Measurements from ENCODE around the gene ELOA2. TPM values are rescaled to one million over a fixed set of nuclear protein-coding genes. Genes with fewer than 3 reads are reported as not detected.
"Not testable (repeated sequence)": the region's sequence is repeated elsewhere in the genome, so short reads cannot be mapped to it uniquely, and the experiment has no call there.

The ELOA2 gene
- total and polyA plus RNA-seq, 3 experiments from 2014 or later, result not detected

GRCh38 chr18:47062471-47062870 is 27.1 kb upstream of the ELOA2 start:
- Mint-ChIP-seq H3K27me3 (peaks cover 4 to 13% of the 10 kb centered on the region in 2 donors), H3K9me3 (no peaks in the 10 kb centered on the region), H3K36me3 (no peaks in the 10 kb centered on the region), H3K4me3 (no peak overlapping the region), H3K4me1 (no peaks in the 10 kb centered on the region), H3K27ac (no peak overlapping the region)
- H3K4me3 ChIP-seq (ENCODE audit: low read length), result no peak overlapping the region
- no peaks in the 10 kb centered on the region for H3K36me3 ChIP-seq (ENCODE audit: insufficient read depth, low read length)
- POLR2A ChIA-PET, result no interaction called here
- no peaks in the 10 kb centered on the region for H3K9me3 ChIP-seq (ENCODE audit: low read length)
- H3K27ac ChIP-seq (ENCODE audit: low read depth, low read length), result no peak overlapping the region
- H3K4me1 ChIP-seq (ENCODE audit: insufficient read depth, low read length), result no peaks in the 10 kb centered on the region
- no peaks in the 10 kb centered on the region for H3K27me3 ChIP-seq (ENCODE audit: insufficient read depth, low read length, poor library complexity, severe bottlenecking)
- no peak for DNase-seq
- CTCF ChIA-PET, result no interaction called here

- Mint-ChIP-seq H3K27ac (no peak overlapping the region), H3K27me3 (peaks cover 2 to 6% of the 10 kb centered on the region in 2 donors), H3K36me3 (no peaks in the 10 kb centered on the region), H3K4me3 (no peak overlapping the region), H3K4me1 (no peaks in the 10 kb centered on the region), H3K9me3 (no peaks in the 10 kb centered on the region)
- ChIA-PET CTCF (interaction anchor here (0.9 kb wide), 1 partner anchor 150 kb away, joined by 3 read pairs; no protein-coding TSS in a partner anchor), POLR2A (no interaction called here)
- no peak overlapping the region for H3K27ac ChIP-seq (ENCODE audit: low read depth, low read length)
- H3K27me3 ChIP-seq (ENCODE audit: insufficient read depth, low read length, poor library complexity, severe bottlenecking), result no peaks in the 10 kb centered on the region
- H3K4me1 ChIP-seq (ENCODE audit: insufficient read depth, low read length), result no peaks in the 10 kb centered on the region
- no peaks in the 10 kb centered on the region for H3K36me3 ChIP-seq (ENCODE audit: insufficient read depth, low read length)
- no peak overlapping the region for H3K4me3 ChIP-seq (ENCODE audit: low read length)
- no peaks in the 10 kb centered on the region for H3K9me3 ChIP-seq (ENCODE audit: low read length)
- no peak for DNase-seq
Observed at GRCh38 chr18:47054369-47054768, 18.9 kb upstream of the ELOA2 start.

- Mint-ChIP-seq H3K9me3 (no peaks in the 10 kb centered on the region), H3K4me3 (no peak overlapping the region), H3K27ac (no peak overlapping the region), H3K27me3 (peaks cover 0 to 4% of the 10 kb centered on the region in 2 donors), H3K36me3 (no peaks in the 10 kb centered on the region), H3K4me1 (no peaks in the 10 kb centered on the region)
- H3K4me3 ChIP-seq (ENCODE audit: low read length), result no peak overlapping the region
- no peaks in the 10 kb centered on the region for H3K4me1 ChIP-seq (ENCODE audit: insufficient read depth, low read length)
- CTCF ChIA-PET, result interaction anchor here (1.1 to 1.6 kb wide), 3 partner anchors 18 to 698 kb away, joined by 3 to 5 read pairs (median 4); no protein-coding TSS in a partner anchor
- no peaks in the 10 kb centered on the region for H3K36me3 ChIP-seq (ENCODE audit: insufficient read depth, low read length)
- H3K27me3 ChIP-seq (ENCODE audit: insufficient read depth, low read length, poor library complexity, severe bottlenecking), result no peaks in the 10 kb centered on the region
- no peak overlapping the region for H3K27ac ChIP-seq (ENCODE audit: low read depth, low read length)
- no peaks in the 10 kb centered on the region for H3K9me3 ChIP-seq (ENCODE audit: low read length)
- POLR2A ChIA-PET, result no interaction called here
- peak in 1 of 5 donors; percentile 3 for DNase-seq
Observed at GRCh38 chr18:47050468-47050867, 15.0 kb upstream of the ELOA2 start.

GRCh38 chr18:47040982-47041381 is 5.6 kb upstream of the ELOA2 start:
- Mint-ChIP-seq H3K27me3 (peaks cover 16 to 27% of the 10 kb centered on the region in 2 donors), H3K9me3 (no peaks in the 10 kb centered on the region), H3K4me1 (no peaks in the 10 kb centered on the region), H3K36me3 (peaks cover 0 to 4% (median 0%) of the 10 kb centered on the region in 3 donors), H3K4me3 (no peak overlapping the region), H3K27ac (peak overlapping the region in 1 of 8 donors; percentile 87)
- Histone ChIP-seq H3K9me3 (ENCODE audit: low read length) (no peaks in the 10 kb centered on the region), H3K36me3 (ENCODE audit: insufficient read depth, low read length) (no peaks in the 10 kb centered on the region), H3K27me3 (ENCODE audit: insufficient read depth, low read length, poor library complexity, severe bottlenecking) (no peaks in the 10 kb centered on the region), H3K4me3 (ENCODE audit: low read length) (no peak overlapping the region), H3K27ac (ENCODE audit: low read depth, low read length) (no peak overlapping the region), H3K4me1 (ENCODE audit: insufficient read depth, low read length) (no peaks in the 10 kb centered on the region)
- POLR2A ChIA-PET, result no interaction called here
- DNase-seq, result no peak
- CTCF ChIA-PET, result no interaction called here

GRCh38 chr18:47036927-47037578 is 1.6 kb upstream of the ELOA2 start:
- POLR2A ChIA-PET, result no interaction called here
- Mint-ChIP-seq H3K4me3 (no peak overlapping the region), H3K36me3 (peaks cover 0 to 4% (median 0%) of the 10 kb centered on the region in 3 donors), H3K27me3 (peaks cover 18 to 21% of the 10 kb centered on the region in 2 donors), H3K27ac (no peak overlapping the region), H3K4me1 (no peaks in the 10 kb centered on the region), H3K9me3 (peaks cover 0 to 16% (median 3%) of the 10 kb centered on the region in 5 donors)
- no peaks in the 10 kb centered on the region for H3K36me3 ChIP-seq (ENCODE audit: insufficient read depth, low read length)
- H3K4me1 ChIP-seq (ENCODE audit: insufficient read depth, low read length), result no peaks in the 10 kb centered on the region
- H3K27ac ChIP-seq (ENCODE audit: low read depth, low read length), result no peak overlapping the region
- CTCF ChIA-PET, result no interaction called here
- no peak for DNase-seq
- no peak overlapping the region for H3K4me3 ChIP-seq (ENCODE audit: low read length)
- no peaks in the 10 kb centered on the region for H3K27me3 ChIP-seq (ENCODE audit: insufficient read depth, low read length, poor library complexity, severe bottlenecking)
- H3K9me3 ChIP-seq (ENCODE audit: low read length), result no peaks in the 10 kb centered on the region

GRCh38 chr18:47036298-47036874 is 965 bp upstream of the ELOA2 start:
- Mint-ChIP-seq H3K4me1 (no peaks in the 10 kb centered on the region), H3K4me3 (no peak overlapping the region), H3K27ac (no peak overlapping the region), H3K36me3 (peaks cover 0 to 9% (median 0%) of the 10 kb centered on the region in 3 donors), H3K27me3 (peaks cover 18 to 20% of the 10 kb centered on the region in 2 donors), H3K9me3 (peaks cover 0 to 23% (median 8%) of the 10 kb centered on the region in 5 donors)
- no peaks in the 10 kb centered on the region for H3K9me3 ChIP-seq (ENCODE audit: low read length)
- ChIA-PET CTCF (no interaction called here), POLR2A (no interaction called here)
- H3K4me1 ChIP-seq (ENCODE audit: insufficient read depth, low read length), result no peaks in the 10 kb centered on the region
- no peak overlapping the region for H3K4me3 ChIP-seq (ENCODE audit: low read length)
- H3K27ac ChIP-seq (ENCODE audit: low read depth, low read length), result no peak overlapping the region
- H3K27me3 ChIP-seq (ENCODE audit: insufficient read depth, low read length, poor library complexity, severe bottlenecking), result no peaks in the 10 kb centered on the region
- DNase-seq, result no peak
- no peaks in the 10 kb centered on the region for H3K36me3 ChIP-seq (ENCODE audit: insufficient read depth, low read length)

- H3K9me3 ChIP-seq (ENCODE audit: low read length); H3K4me1 Mint-ChIP-seq; H3K36me3 Mint-ChIP-seq; POLR2A ChIA-PET; H3K27ac ChIP-seq (ENCODE audit: low read depth, low read length); H3K27me3 ChIP-seq (ENCODE audit: insufficient read depth, low read length, poor library complexity, severe bottlenecking); CTCF ChIA-PET; DNase-seq; H3K36me3 ChIP-seq (ENCODE audit: insufficient read depth, low read length); H3K4me3 ChIP-seq (ENCODE audit: low read length); H3K4me3 Mint-ChIP-seq; H3K27ac Mint-ChIP-seq; H3K4me1 ChIP-seq (ENCODE audit: insufficient read depth, low read length): not testable (repeated sequence)
- H3K9me3 Mint-ChIP-seq, result peaks cover 0 to 26% (median 8%) of the 10 kb centered on the region in 5 donors
- H3K27me3 Mint-ChIP-seq, result peaks cover 10 to 12% of the 10 kb centered on the region in 2 donors
Observed at GRCh38 chr18:47034591-47034990, 830 bp downstream of the ELOA2 start.

GRCh38 chr18:47032945-47033344 is 2.5 kb downstream of the ELOA2 start:
- Histone ChIP-seq H3K27ac (ENCODE audit: low read depth, low read length) (no peak overlapping the region), H3K9me3 (ENCODE audit: low read length) (no peaks in the 10 kb centered on the region), H3K27me3 (ENCODE audit: insufficient read depth, low read length, poor library complexity, severe bottlenecking) (no peaks in the 10 kb centered on the region), H3K4me1 (ENCODE audit: insufficient read depth, low read length) (no peaks in the 10 kb centered on the region), H3K4me3 (ENCODE audit: low read length) (no peak overlapping the region), H3K36me3 (ENCODE audit: insufficient read depth, low read length) (no peaks in the 10 kb centered on the region)
- no peak overlapping the region for H3K4me3 Mint-ChIP-seq
- no peak overlapping the region for H3K27ac Mint-ChIP-seq
- POLR2A ChIA-PET, result no interaction called here
- peaks cover 0 to 26% (median 8%) of the 10 kb centered on the region in 5 donors for H3K9me3 Mint-ChIP-seq
- no peaks in the 10 kb centered on the region for H3K4me1 Mint-ChIP-seq
- CTCF ChIA-PET, result no interaction called here
- DNase-seq, result no peak
- peaks cover 0 to 9% (median 0%) of the 10 kb centered on the region in 3 donors for H3K36me3 Mint-ChIP-seq
- peaks cover 0 to 6% of the 10 kb centered on the region in 2 donors for H3K27me3 Mint-ChIP-seq
